HG02870 (cell line): Measurements from ENCODE around the gene CAP2.
A peak's percentile ranks its signal among the peaks of the same experiment; 100 is the strongest.
"Not testable (repeated sequence)": the region's sequence is repeated elsewhere in the genome, so short reads cannot be mapped to it uniquely, and the experiment has no call there.

Experiments
- ATAC-seq: cut with Tn5 transposase; IDR thresholded peaks from one replicate; pipeline ENCODE4 v1.9.1; 2021; ENCODE audit warnings: mild to moderate bottlenecking, moderate library complexity; ENCODE audit not compliant: unreplicated experiment

The CAP2 gene

DNA sequence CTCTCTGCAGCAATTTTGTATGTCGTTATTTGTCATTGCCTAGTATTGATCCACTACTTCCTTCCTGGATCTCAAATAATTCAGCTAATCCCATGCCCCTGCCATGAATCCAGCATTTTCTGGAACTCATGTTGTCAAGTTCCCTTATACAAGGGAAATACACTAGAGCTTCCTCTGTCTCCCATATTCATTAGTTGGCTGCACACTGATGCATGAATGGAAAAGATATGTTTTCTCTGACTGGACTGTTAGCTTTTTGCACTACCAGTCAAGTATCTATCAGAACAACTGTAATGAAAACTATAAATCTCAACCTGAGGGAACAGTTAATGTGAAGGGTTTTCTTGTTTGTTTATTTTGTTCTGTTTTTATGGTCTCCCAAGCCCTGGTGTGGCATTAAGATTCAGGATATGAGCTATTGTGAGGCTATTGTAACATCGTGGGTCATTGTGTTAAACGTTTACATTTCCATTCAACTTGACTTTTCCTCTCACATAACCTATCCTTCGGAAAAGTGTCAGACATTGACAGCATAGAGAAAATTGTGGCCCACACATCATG is 104.2 kb downstream of the CAP2 start:
- no peak for ATAC-seq

DNA sequence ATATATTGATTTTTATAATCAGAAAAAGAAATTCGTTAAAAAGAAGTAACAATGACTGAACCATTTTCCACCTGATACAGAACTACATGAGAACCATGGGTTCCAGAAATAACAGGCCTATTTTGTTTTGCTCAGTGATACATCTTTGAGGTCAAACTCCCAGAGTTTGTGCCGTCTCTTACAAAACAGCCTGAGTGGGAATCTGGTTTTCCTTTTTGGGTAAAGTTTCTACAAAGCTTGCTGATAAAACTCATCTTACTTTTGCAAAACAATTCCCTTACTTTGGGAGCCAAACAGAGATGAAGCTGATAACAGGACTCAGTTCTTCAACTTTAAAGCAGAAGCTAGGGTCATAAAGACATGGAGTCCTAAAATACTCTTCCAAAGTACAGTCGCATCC is 108.0 kb downstream of the CAP2 start:
- no peak for ATAC-seq

DNA sequence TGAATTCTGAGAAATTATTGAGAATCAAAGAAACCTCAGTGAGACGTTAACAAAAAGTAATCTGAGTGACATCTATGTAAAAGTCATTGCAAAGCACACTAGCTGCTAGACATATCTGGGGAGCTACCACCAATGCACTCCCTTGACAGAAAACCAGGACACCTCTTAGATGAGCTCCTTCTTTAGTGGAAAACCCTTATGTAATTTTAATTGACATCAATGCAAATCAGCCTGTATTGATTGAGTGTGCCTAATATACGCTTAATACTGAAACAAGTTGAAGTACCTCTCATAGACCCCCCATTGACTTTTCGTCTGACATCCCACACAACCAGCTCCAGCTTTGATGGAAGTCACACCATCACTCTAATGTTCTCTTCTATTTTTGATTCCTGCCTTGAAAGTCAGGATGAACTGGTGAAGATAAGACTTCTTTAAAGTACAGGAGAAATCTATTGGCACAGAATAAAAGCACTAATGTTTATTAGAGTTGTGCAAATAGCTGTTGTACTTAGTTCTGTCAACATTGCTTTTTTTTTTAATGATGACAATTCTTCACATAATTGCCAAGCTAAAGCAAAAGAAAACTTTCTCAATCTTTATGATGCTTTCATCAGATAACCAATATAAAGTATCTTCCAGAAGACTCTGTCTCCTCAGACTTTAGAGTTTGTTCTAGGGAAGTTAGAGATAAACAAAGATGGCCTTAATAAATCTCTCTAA is 108.7 kb downstream of the CAP2 start:
- ATAC-seq = no peak

DNA sequence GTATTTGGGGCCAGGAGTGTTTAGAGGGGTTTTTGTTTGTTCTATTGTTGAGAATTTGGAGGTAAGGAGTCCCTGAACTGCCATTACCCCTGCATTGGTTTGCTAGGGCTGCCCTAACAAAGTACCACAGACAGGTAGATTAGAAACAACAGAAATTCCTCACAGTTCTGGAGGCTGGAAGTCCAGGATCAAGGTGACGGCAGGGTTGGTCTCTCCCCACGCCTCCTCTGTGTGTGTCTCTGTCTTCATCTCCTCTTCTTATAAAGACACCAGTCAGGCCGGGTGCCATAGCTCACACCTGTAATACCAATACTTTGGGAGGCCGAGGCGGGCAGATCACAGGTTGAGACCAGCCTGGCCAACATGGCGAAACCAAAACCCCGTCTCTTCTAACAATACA is 109.7 kb downstream of the CAP2 start:
- no peak for ATAC-seq

DNA sequence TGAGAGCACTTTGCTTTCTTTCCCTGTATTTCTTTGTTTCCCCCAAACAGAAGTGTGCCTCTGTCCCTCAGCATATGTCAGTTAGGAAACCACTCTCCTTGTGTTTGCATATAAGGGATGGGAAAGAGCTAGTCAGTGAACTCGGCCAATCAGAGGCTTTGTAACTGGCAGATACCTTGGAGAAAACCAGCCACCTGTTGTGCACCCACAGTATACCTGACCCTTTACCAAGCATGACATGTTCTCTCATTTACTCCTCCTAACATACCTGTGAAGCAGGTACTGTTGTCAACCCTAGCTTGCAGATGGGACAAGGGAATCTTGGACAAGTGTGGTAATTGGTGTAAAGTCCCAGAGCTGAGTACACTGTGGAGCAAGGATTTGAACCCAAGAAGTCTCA is 110.6 kb downstream of the CAP2 start:
- no peak for ATAC-seq

DNA sequence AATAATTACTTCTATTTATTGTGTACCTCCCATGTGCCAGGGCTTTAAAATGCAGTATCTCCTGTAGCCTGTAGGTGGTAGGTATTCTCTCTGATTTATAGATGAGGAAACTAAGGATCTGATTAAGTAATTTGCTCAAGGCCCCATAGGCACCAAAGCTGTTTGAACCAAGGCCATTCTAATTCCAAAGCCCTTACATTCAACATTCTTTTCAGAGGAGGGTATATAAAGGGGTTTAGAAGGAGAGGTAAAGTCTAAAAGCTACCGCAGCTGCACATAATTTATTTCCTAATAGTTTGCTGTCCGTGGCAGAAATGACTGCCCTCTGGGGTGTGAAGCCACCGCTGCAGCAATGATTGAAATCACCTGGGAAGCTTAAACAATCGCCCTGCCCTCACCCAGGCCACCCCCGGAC is 111.7 kb downstream of the CAP2 start:
- ATAC-seq = no peak

DNA sequence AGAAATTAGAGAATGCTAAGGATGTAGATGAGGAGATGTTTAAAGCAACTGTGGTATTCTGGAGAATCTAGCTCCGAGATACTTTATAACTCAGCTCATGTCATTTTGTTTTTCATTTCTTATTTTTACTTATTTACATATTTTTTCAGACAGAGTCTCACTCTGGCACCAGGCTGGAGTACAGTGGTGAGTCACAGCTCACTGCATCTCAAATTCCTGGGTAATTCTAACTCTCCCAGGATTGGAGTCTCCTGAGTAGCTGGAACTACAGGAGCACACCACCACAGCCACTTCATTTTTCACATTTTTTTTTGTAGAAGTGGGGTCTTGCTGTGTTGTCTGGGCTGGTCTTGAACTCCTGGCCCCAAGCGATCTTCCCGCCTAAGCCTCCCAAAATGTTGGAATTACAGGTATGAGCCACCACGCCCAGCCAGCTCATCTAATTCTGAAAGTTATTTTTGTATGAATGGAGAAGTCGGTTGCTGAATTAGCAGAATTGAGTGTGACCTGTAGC is 112.4 kb downstream of the CAP2 start:
- no peak for ATAC-seq

DNA sequence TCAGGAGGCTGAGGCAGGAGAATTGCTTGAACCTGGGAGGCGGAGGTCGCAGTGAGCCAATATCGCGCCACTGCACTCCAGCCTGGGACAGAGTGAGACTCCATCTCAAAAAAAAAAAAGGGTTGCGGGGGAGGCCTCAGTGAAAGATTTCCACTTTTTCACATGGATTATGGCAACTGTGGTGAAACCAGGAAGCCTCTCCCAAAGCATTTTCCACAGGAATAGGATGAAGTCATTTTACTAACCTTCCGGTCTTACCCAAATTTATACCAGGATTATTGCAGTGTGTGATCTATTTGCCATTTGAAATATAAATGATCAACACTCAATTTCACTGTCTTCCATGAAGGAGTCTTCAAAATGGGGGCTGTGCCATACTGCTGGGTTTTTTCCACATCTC is 113.1 kb downstream of the CAP2 start:
- no peak for ATAC-seq

DNA sequence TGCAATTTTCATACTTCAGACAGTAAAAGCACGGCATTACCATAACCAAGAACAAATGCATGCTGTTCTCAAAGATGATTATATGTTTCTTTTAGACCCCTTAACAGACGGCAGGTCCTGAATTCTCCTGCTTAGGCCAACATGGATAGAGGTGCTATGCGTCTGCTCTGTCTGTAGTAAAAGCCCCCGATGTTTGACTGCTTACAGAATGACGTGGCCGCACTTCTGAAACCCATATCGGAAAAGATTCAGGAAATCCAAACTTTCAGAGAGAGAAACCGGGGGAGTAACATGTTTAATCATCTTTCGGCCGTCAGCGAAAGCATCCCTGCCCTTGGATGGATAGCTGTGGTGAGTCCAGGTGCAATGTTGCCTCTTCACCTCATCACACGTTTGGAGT is 113.6 kb downstream of the CAP2 start:
- ATAC-seq = no peak

DNA sequence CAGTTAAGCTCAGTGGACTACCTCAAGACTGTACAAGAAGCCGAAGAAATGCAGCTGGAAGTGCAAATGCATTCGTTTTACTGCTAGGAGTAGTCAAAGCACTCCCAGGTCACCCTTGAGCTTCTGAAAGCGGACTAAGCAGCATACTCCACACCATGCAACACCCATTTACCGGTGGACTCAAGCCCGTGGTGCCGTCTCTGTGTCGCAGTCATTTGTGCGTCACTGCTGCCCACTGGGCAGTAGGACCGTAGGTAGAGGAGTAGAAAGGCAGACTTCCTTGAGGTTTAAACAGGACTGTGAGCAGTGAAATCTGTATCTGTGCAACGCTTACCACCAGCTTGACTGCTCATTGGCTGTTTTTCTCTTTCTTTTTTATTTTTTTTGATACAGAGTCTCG is 117.7 kb downstream of the CAP2 start:
- no peak for ATAC-seq

DNA sequence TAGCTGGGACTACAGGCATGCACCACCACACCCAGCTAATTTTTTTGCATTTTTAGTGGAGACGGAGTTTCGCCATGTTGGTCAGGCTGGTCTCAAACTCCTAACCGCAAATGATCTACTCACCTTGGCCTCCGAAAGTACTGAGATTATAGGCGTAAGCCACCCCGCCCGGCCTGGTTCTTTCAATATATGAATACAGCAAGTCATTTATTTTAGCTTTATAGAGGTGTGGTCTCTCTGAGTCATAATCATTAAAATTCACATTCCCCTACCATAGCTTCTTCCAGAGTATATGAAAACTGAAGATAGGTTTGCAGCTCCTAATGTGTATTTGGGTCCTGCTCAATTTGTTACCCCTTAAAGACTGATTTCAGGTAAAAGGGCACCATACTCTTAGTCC is 118.2 kb downstream of the CAP2 start:
- ATAC-seq = no peak

DNA sequence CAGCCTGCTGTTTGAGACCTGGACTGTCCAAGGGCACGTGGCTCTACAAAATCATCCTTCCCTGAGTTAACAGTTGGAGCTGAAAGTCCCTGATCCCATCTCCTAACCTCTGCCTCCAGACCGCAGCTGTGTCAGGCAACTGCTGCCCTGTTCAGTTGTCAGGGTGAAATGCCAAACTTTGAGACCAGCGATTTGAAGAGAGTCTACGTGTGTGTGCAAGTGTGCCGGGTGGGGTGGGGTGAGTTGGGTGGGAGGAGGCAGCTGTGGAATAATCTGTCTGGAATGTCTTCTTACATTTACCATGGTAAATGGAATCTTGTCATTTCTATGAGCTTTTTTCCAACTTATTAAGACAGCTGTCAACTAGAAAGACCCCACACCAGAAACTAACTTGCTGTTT is 125.7 kb downstream of the CAP2 start:
- ATAC-seq = no peak

DNA sequence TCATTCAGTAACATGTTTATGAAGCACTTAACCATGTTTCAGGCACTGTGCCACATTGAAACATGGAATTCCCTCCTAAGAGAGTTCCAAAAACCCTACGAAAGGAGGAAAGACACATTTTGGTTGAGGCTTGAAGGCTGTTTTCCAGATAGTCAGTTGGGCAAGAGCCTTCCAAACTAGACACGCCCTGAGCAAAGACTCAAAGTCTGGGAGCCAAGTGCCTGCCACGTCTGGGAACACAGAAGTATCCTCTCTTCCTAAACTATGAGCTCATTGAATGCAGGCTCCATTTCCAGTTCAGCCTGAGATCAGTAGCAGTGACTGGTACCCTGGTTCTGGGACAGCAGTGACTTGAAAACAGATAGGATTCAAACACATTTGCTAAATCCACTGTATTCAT is 132.2 kb downstream of the CAP2 start:
- no peak for ATAC-seq

DNA sequence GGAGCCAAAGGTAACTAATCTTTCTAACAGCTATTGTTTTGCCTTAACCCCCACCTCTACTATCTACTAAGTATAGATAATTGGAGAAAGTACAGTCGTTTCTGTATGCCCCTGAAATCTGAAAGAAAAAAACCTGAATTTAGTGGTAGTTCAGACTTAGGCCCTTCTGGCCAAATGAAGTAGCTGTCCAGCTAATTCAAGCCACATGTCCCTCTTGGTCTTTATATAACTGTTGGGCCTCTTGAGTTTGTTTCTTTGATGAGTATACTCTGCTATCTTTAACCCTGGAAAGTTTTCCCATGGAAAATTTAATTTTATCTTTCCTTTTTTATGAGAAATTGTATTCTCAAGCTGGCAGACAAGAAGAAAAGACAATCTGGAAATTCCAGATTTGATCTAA is 133.7 kb downstream of the CAP2 start:
- no peak for ATAC-seq

DNA sequence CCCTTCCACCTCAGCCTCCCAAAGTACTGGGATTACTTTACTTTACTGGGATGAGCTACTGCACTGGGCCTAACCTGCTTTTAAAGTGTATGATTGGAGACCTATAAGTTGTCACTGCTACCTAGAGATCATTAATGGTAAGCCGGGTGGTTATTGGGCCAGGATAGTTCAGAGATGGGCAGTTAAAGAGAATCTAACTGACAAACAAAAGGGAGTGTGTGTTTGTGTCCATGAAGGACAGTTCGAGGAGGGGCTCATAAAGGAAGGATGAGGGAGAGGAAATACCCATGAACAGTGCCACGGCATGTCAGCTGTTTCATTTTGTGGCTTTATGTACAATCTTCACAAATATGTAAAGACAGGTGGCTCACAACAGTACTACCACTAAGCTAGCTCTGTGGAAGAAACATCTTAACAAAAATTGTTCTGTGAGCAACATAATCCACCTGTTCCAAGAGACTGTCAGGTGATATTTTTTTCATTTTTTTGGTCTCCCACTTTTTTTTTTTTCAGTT is 137.0 kb downstream of the CAP2 start:
- ATAC-seq = no peak

DNA sequence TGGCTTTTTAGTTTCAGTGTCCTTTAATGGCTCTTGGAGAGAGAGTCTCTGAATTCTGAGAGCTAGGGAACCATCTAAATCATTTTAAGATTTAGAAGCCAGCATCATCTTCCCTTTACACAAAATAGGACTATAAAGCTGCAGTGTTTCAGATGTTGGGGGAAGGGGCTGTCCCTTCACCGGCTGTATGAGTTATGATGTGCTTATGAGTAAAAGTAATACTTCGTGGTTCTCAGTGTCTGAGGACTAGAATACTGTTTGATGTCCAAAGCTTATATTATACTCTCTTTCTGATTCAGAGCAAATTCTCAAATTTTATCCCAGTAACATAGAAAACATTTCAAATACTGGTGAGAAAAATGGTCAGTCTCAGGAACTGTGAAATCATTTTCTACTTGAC is 143.2 kb downstream of the CAP2 start:
- ATAC-seq = peak; percentile 100

DNA sequence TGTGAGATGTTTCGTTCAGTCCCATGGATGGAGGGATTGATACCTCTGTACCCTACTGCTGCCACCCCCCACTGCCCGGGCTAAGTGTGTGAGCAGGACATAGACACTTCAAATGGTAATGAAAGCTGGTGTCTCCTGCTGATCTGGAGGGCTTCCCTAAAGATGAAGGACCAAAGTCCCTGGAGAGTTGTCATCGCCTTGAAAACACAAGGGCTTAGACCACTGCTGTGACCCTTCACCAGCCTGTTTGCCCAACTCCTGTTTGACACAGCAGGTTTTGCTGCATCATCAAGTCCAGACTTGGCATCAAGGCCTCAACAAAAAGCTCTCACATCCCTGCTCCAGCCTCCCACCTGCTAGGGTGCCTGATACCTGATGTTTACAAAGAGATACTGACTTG is 148.8 kb downstream of the CAP2 start:
- no peak for ATAC-seq

DNA sequence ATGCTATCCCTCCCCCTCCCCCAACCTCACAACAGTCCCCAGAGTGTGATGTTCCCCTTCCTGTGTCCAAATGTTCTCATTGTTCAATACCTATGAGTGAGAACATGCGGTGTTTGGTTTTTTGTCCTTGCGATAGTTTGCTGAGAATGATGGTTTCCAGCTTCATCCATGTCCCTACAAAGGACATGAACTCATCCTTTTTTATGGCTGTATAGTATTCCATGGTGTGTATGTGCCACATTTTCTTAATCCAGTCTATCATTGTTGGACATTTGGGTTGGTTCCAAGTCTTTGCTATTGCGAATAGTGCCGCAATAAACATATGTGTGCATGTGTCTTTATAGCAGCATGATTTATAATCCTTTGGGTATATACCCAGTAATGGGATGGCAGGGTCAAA is 152.3 kb downstream of the CAP2 start:
- ATAC-seq = not testable (repeated sequence)

DNA sequence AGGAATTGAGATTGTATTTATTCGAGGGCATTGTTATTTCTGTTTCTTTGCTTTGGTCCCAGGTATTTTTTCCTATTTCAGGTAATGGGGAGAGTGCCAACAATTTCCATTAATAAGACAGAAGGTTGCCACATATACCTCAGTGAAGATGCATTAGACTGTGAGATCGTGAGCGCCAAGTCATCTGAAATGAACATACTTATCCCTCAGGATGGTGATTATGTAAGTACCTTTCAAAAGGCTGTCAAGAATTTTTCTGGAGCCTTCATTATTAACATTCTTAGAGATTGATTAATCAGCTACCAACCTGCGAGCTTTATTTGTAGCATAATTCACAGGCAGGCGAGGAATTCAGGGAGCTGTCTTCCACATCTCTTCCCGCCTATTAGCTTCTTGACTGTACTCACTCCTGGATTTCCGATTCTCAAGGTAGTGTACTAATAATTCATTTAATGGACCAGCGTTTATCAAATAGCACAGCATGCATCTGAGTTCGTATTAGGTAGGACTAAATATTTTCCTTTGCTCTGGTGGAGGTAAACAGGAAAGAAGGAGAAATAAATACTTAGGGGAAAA is 158.1 kb downstream of the CAP2 start:
- ATAC-seq = no peak

DNA sequence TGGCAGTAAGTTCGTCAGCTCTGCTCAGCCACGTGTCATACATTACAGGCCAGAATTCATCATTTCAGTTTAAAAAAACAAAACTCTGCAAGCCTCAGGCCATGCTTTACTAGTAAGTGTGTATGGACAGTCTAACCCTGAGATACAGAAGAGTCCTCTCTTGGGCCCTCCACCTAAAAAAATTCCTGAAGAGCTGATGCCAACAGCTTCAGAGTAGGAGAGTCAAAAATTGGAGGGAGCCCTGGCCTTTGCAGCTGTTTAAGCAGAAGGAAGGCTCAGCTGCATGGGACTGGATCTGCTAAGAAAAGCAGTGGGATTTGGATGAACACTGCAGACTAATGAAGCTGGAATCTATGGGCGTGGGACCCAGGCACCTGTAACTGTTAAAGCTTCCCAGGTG is 159.5 kb downstream of the CAP2 start:
- ATAC-seq = no peak

DNA sequence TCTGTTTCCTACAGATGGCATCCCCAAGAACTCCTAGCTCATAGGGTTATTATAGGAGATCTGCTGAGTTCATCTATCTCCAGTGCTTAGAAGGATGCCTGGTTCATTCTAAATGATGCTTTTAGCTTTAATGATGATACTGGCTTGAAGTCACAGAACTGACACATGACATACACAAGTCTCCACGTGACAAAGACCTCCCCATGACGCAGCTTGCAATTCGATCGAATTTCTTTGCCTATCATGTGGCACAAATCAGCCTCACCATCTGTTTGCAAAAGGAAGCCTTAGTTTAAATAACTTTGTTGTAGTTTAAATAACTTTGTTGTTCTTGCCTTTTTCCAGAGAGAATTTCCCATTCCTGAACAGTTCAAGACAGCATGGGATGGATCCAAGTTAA is 162.6 kb downstream of the CAP2 start:
- no peak for ATAC-seq

DNA sequence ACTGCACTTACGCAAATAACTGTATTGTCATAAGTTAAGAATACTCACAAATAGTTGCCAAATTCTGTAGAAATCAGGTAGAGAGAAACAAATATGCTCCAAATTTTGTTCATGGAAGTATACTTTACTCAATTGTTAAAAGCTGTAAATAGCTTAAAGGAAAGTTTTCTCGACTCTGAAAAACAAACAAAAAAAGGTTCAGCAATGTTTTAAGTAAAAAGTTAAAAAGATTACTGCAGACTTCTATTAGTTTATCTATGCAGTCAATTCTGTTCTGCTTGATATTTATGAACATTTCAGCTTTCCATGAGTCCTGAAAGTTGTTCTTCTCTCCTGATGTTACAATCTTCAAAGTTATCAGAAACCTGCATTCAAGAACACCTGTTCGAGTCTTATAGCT is 169.2 kb downstream of the CAP2 start:
- no peak for ATAC-seq
